Kidney tubule cell (primary cell): Measurements from ENCODE around the gene TMEM184A.
"Not testable (repeated sequence)": the region's sequence is repeated elsewhere in the genome, so short reads cannot be mapped to it uniquely, and the experiment has no call there.

Experiments used
- DNase-seq: peaks from one replicate; pipeline ENCODE4 v3.0.0-alpha.2; 2018; ENCODE audit warnings: low spot score

The TMEM184A gene

GRCh38 chr7:1590476-1590875 lies 34.5 kb upstream of the TMEM184A start:
- no peak for DNase-seq

GRCh38 chr7:1588978-1589377 lies 33.0 kb upstream of the TMEM184A start:
- DNase-seq, result no peak

GRCh38 chr7:1587738-1588137 lies 31.7 kb upstream of the TMEM184A start:
- DNase-seq, result no peak

DNA sequence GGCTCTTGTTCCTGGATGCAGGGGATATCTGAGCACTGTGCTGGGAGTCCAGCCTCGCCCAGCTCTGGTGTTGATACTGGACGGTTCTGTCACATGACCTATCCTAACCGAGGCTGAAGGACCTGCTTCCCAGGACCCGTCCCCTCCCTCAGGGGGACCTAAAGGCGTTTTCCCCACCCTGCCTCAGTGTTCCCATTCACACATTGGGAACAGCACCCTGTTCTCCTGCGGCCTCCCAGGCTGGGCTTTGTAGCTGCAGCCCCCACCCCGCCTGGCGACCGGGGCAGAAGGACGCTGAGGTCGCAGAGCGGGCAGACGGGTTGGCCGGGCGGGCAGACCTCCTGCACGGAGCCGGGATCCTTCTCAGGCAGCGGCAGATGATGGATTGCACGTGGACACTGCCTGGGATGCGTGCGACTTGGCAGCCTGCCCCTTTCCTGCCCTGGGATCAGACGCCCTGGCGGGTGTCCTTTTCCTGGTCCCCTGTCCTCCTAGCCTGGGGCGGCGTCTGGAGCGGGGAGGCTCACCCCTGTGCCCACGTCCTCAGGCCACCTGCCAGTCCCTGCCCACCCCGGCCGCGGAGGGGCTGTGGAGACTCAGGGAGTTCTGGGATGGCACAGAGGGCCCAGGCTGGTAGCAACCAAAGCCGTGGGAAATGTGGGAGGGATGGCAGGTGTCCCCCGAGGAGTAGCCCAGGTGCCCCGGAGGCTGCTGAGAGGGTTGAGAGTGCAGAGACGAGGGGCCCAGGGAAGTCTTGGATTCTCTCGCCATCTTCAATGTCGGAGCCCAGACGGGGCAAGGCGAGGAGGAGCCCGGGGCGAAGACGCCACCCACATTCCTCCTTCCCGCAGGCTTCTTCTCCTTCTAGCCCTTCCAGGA lies 31.1 kb upstream of the TMEM184A start:
- DNase-seq, result no peak

- DNase-seq, result no peak
Observed at GRCh38 chr7:1586126-1586826, 30.3 kb upstream of the TMEM184A start.

DNA sequence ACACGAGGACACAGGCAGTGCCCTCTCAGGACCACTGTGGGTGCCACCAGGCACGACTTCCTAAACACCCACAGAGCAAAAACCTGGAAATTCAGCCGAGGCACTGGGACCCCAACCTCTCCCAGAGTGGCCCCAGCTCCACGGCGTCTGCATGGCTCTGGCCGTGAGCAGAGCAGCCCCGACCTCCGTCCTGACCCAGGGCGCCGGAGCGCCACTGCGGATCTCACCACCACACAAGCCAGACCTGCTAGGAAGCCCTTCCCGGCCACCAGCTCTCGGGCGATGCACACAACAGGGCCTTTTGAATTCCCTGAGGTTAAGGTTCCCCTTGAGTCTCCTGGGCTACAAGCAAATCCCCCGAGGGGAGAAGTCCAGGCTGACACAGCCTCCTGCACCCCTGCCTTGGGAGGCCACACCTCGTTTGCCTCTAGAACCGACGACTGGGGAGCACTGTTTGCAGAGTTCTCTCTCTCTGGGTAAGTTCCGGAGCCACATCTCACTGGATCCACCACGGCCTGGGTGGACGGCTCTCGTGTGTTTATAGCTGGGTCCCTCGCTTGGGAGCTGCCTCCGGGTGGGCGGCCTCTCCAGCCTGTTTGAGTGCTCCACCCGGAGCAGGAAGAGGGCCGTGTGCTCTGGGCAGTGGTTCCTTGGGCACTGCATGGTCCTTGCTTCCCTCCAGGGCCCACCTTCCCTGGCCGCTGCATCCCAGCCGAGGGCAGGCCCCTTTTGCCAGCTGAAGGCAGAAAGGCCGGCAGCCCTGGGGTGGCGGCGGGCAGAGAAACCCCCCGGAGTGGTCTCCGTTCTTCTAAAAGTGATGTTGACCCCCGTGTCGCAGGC lies 29.4 kb upstream of the TMEM184A start:
- DNase-seq, result no peak

DNA sequence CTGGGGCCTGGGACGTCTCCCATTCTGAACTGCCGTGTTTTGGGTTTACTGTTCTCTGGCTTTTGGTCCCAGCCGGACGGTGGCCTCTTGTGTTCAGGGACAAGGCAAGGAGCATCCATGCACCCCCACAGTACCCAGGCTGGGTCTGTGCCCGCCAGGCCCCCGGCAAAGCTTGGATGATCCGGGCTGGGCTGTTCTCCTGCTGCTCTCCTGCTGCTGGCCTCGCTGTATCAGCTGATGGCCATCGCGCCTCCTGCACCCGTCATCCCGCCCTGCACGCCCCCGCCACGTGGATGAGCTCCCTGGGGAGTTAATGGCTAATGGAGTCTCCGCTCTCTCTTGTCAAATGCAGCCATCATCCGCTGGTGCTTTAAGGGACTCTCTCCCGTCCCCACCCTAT lies 28.7 kb upstream of the TMEM184A start:
- no peak for DNase-seq

DNA sequence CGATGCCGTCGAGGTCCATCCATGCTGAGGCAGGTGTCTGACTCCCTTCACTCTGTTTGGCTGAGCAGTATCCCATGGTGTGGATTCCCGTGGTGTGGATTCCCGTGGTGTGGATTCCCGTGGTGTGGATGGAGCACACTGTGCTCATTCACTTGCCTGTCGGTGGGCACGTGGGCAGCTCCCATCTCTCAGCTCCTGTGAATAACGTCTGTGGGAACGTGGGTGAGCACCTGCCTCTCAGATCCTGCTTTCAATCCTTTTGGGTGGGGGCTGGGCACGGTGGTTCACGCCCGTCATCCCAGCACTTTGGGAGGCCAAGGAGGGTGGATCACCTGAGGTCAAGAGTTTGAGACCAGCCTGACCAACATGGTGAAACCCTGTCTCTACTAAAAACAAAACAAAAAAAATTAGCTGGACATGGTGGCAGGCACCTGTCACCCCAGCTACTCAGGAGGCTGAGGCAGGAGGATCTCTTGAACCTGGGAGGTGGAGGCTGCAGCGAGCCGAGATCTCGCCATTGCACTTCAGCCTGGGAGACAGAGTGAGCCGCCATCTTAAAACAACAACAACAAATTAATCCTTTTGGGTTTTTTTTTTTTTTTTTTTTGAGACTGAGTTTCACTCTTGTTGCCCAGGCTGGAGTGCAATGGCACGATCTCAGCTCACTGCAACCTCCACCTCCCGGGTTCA lies 27.4 kb upstream of the TMEM184A start:
- DNase-seq, result not testable (repeated sequence)

DNA sequence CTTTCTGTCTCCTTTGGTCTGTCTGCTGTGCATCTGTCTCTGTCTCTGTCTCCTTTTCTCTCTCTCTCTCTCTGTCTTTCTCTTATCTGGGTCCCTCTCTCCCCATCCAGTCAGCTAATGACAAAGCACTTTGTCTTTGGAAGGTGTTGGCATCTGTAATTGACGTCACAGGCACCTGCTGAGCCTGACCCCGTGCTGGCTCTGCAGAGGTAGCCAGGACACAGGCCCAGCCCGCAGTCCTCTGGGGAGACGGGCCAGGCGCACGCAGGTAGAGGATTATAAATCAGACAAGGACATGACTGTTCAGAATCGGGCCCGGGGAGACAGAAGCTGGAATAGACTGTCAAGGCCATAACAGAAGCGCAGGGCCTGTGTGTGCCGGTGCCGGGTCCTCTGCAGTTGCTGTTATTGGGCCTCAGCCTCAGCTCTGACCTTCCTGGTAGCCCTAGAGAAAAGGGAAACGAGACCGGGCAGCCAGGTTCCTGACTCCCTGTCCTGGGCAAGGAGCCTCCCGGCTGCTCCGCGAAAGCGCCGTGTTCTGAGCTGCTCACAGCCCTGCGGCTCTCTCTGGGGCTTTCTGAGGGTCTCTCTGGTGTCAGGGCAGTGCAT lies 24.5 kb upstream of the TMEM184A start:
- no peak for DNase-seq

DNA sequence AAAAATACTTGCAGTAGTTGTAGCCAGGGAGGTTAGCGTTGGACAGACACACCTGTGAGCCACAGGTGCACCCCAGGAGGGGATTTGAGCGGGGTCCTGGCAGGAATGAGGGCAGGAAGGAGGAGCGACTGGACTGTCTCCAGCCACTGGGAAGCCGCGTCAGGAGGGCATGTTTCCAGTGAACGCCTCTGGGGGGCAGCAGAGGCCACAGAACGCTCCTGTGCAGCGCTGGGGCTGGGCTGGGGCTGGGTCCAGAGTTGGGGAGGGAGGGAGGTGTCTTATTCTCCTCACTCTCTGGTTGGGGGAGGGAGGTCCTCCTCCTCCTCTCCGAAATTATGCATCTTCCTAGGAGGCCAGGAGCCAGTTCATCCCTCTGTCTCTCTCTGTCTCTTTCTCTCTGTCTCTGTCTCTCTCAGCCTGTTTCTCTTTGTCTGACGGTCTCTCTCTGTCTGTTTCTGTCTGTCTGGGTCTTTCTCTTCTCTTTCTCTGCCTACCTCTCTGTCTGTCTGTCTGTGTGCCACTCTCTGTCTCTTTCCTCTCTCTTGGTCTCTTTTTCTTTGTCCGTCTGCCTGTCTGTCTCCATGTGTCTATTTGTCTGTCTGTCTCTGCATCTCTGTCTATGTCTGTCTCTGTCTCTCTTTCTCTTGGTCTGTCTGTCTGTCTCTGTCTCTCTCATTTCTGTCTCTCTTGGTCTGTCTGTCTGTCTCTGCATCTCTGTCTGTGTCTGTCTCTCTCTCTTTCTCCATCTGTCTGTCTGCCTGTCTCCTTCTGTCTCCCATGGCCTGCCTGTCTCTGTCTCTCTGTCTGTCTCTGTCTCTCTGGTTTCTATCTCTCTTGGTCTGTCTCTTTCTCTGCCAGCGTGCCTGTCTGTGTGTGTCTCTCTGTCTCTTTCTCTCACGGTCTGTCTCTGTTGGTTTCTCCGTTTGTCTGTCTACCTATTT lies 23.7 kb upstream of the TMEM184A start:
- peak; percentile 53 for DNase-seq

- no peak for DNase-seq
Observed at GRCh38 chr7:1578513-1578912, 22.5 kb upstream of the TMEM184A start.

GRCh38 chr7:1576521-1577253 lies 20.7 kb upstream of the TMEM184A start:
- DNase-seq, result no peak

GRCh38 chr7:1575809-1576208 lies 19.8 kb upstream of the TMEM184A start:
- DNase-seq, result no peak

- no peak for DNase-seq
Observed at GRCh38 chr7:1572111-1572822, 16.3 kb upstream of the TMEM184A start.

GRCh38 chr7:1569833-1570632 lies 14.0 kb upstream of the TMEM184A start, which contains the start of gene PSMG3:
PSMG3 (minus strand) TSS chr7:1570032; CDS start chr7:1569339, 693 bp downstream.
- DNase-seq, result peak; percentile 89

DNA sequence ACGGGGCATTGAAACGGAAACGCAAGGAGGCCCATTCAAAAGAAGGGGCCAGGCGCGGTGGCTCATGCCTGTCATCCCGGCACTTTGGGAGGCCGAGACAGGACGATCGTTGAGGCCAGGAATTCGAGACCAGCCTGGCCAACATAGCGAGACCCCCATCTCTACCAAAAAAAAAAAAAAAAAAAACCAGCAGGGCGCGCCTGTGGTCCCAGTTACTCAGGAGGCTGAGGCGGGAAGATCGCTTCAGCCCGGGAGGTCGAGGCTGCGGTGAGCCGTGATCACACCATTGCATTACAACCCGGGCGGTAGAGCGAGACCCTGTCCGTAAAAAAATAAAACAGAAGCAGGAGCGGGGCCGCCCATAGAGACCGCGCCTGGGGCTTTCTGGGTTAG lies 13.4 kb upstream of the TMEM184A start:
- DNase-seq, result no peak

GRCh38 chr7:1569016-1569415 lies 13.0 kb upstream of the TMEM184A start:
- DNase-seq, result peak; percentile 20
